ENCODE measurements around the gene SLC45A2.
"Not testable (repeated sequence)": the region's sequence is repeated elsewhere in the genome, so short reads cannot be mapped to it uniquely, and the experiment has no call there.

Gene SLC45A2

GRCh38 chr5:33934176-33934575 is 50.3 kb downstream of the SLC45A2 start:
- Histone ChIP-seq H3K36me3 (ENCODE audit: control insufficient read depth in 2 of 2, insufficient read depth in 2 of 2, low read length in 2 of 2) (no peaks in the 10 kb centered on the region), H3K27me3 (ENCODE audit: control insufficient read depth in 2 of 2, insufficient read depth in 2 of 2, low read length in 2 of 2) (peaks cover 5 to 14% of the 10 kb centered on the region in 2 donors), H3K4me3 (ENCODE audit: low read length in 2 of 2) (no peak overlapping the region), H3K4me1 (ENCODE audit: control insufficient read depth in 2 of 2, insufficient read depth in 2 of 2, low read length in 2 of 2) (no peaks in the 10 kb centered on the region), H3K9ac (ENCODE audit: low read depth in 1 of 2, low read length in 2 of 2) (no peak overlapping the region), H3K9me3 (ENCODE audit: control insufficient read depth in 2 of 2, low read length in 2 of 2) (no peaks in the 10 kb centered on the region), H3K27ac (ENCODE audit: low read depth in 2 of 2, low read length in 2 of 2) (no peak overlapping the region)

- H3K4me3 ChIP-seq (ENCODE audit: low read length in 2 of 2) = no peak overlapping the region
- no peak overlapping the region for H3K9ac ChIP-seq (ENCODE audit: low read depth in 1 of 2, low read length in 2 of 2)
- H3K27ac ChIP-seq (ENCODE audit: low read depth in 2 of 2, low read length in 2 of 2) = no peak overlapping the region
- no peaks in the 10 kb centered on the region for H3K36me3 ChIP-seq (ENCODE audit: control insufficient read depth in 2 of 2, insufficient read depth in 2 of 2, low read length in 2 of 2)
- H3K4me1 ChIP-seq (ENCODE audit: control insufficient read depth in 2 of 2, insufficient read depth in 2 of 2, low read length in 2 of 2) = no peaks in the 10 kb centered on the region
- H3K9me3 ChIP-seq (ENCODE audit: control insufficient read depth in 2 of 2, low read length in 2 of 2) = no peaks in the 10 kb centered on the region
- peaks cover 5 to 11% of the 10 kb centered on the region in 2 donors for H3K27me3 ChIP-seq (ENCODE audit: control insufficient read depth in 2 of 2, insufficient read depth in 2 of 2, low read length in 2 of 2)
Observed at GRCh38 chr5:33933723-33934169, 50.7 kb downstream of the SLC45A2 start.

GRCh38 chr5:33931136-33931535 is 53.4 kb downstream of the SLC45A2 start:
- Histone ChIP-seq H3K4me1 (ENCODE audit: control insufficient read depth in 2 of 2, insufficient read depth in 2 of 2, low read length in 2 of 2) (no peaks in the 10 kb centered on the region), H3K9ac (ENCODE audit: low read depth in 1 of 2, low read length in 2 of 2) (no peak overlapping the region)

GRCh38 chr5:33929925-33930690 is 54.4 kb downstream of the SLC45A2 start:
- Histone ChIP-seq H3K36me3 (ENCODE audit: control insufficient read depth in 2 of 2, insufficient read depth in 2 of 2, low read length in 2 of 2) (no peaks in the 10 kb centered on the region), H3K27me3 (ENCODE audit: control insufficient read depth in 2 of 2, insufficient read depth in 2 of 2, low read length in 2 of 2) (no peaks in the 10 kb centered on the region), H3K4me1 (ENCODE audit: control insufficient read depth in 2 of 2, insufficient read depth in 2 of 2, low read length in 2 of 2) (no peaks in the 10 kb centered on the region), H3K4me3 (ENCODE audit: low read length in 2 of 2) (no peak overlapping the region), H3K9ac (ENCODE audit: low read depth in 1 of 2, low read length in 2 of 2) (no peak overlapping the region), H3K9me3 (ENCODE audit: control insufficient read depth in 2 of 2, low read length in 2 of 2) (no peaks in the 10 kb centered on the region), H3K27ac (ENCODE audit: low read depth in 2 of 2, low read length in 2 of 2) (no peak overlapping the region)

More at GRCh38 chr5:33931136-33931535, 53.4 kb downstream of the SLC45A2 start:
- Histone ChIP-seq H3K36me3 (ENCODE audit: control insufficient read depth in 2 of 2, insufficient read depth in 2 of 2, low read length in 2 of 2) (no peaks in the 10 kb centered on the region), H3K9me3 (ENCODE audit: control insufficient read depth in 2 of 2, low read length in 2 of 2) (no peaks in the 10 kb centered on the region), H3K27ac (ENCODE audit: low read depth in 2 of 2, low read length in 2 of 2) (no peak overlapping the region), H3K4me3 (ENCODE audit: low read length in 2 of 2) (no peak overlapping the region), H3K27me3 (ENCODE audit: control insufficient read depth in 2 of 2, insufficient read depth in 2 of 2, low read length in 2 of 2) (peaks cover 0 to 4% of the 10 kb centered on the region in 2 donors)

- Histone ChIP-seq H3K4me1 (ENCODE audit: control insufficient read depth in 2 of 2, insufficient read depth in 2 of 2, low read length in 2 of 2) (no peaks in the 10 kb centered on the region), H3K27me3 (ENCODE audit: control insufficient read depth in 2 of 2, insufficient read depth in 2 of 2, low read length in 2 of 2) (no peaks in the 10 kb centered on the region), H3K9ac (ENCODE audit: low read depth in 1 of 2, low read length in 2 of 2) (no peak overlapping the region), H3K27ac (ENCODE audit: low read depth in 2 of 2, low read length in 2 of 2) (no peak overlapping the region), H3K9me3 (ENCODE audit: control insufficient read depth in 2 of 2, low read length in 2 of 2) (no peaks in the 10 kb centered on the region), H3K36me3 (ENCODE audit: control insufficient read depth in 2 of 2, insufficient read depth in 2 of 2, low read length in 2 of 2) (no peaks in the 10 kb centered on the region), H3K4me3 (ENCODE audit: low read length in 2 of 2) (no peak overlapping the region)
Observed at GRCh38 chr5:33928283-33928682, 56.2 kb downstream of the SLC45A2 start.

GRCh38 chr5:33927685-33928084 is 56.8 kb downstream of the SLC45A2 start:
- Histone ChIP-seq H3K4me1 (ENCODE audit: control insufficient read depth in 2 of 2, insufficient read depth in 2 of 2, low read length in 2 of 2) (no peaks in the 10 kb centered on the region), H3K27me3 (ENCODE audit: control insufficient read depth in 2 of 2, insufficient read depth in 2 of 2, low read length in 2 of 2) (no peaks in the 10 kb centered on the region), H3K36me3 (ENCODE audit: control insufficient read depth in 2 of 2, insufficient read depth in 2 of 2, low read length in 2 of 2) (no peaks in the 10 kb centered on the region), H3K27ac (ENCODE audit: low read depth in 2 of 2, low read length in 2 of 2) (no peak overlapping the region), H3K9me3 (ENCODE audit: control insufficient read depth in 2 of 2, low read length in 2 of 2) (no peaks in the 10 kb centered on the region), H3K4me3 (ENCODE audit: low read length in 2 of 2) (no peak overlapping the region), H3K9ac (ENCODE audit: low read depth in 1 of 2, low read length in 2 of 2) (no peak overlapping the region)

- H3K4me1 ChIP-seq (ENCODE audit: control insufficient read depth in 2 of 2, insufficient read depth in 2 of 2, low read length in 2 of 2) = no peaks in the 10 kb centered on the region
- no peaks in the 10 kb centered on the region for H3K9me3 ChIP-seq (ENCODE audit: control insufficient read depth in 2 of 2, low read length in 2 of 2)
- no peak overlapping the region for H3K27ac ChIP-seq (ENCODE audit: low read depth in 2 of 2, low read length in 2 of 2)
- no peaks in the 10 kb centered on the region for H3K36me3 ChIP-seq (ENCODE audit: control insufficient read depth in 2 of 2, insufficient read depth in 2 of 2, low read length in 2 of 2)
- no peak overlapping the region for H3K9ac ChIP-seq (ENCODE audit: low read depth in 1 of 2, low read length in 2 of 2)
- H3K27me3 ChIP-seq (ENCODE audit: control insufficient read depth in 2 of 2, insufficient read depth in 2 of 2, low read length in 2 of 2) = no peaks in the 10 kb centered on the region
- no peak overlapping the region for H3K4me3 ChIP-seq (ENCODE audit: low read length in 2 of 2)
Observed at GRCh38 chr5:33925278-33925677, 59.2 kb downstream of the SLC45A2 start.

- Histone ChIP-seq H3K9me3 (ENCODE audit: control insufficient read depth in 2 of 2, low read length in 2 of 2) (no peaks in the 10 kb centered on the region), H3K36me3 (ENCODE audit: control insufficient read depth in 2 of 2, insufficient read depth in 2 of 2, low read length in 2 of 2) (no peaks in the 10 kb centered on the region), H3K27ac (ENCODE audit: low read depth in 2 of 2, low read length in 2 of 2) (no peak overlapping the region), H3K27me3 (ENCODE audit: control insufficient read depth in 2 of 2, insufficient read depth in 2 of 2, low read length in 2 of 2) (no peaks in the 10 kb centered on the region), H3K4me3 (ENCODE audit: low read length in 2 of 2) (no peak overlapping the region), H3K9ac (ENCODE audit: low read depth in 1 of 2, low read length in 2 of 2) (no peak overlapping the region), H3K4me1 (ENCODE audit: control insufficient read depth in 2 of 2, insufficient read depth in 2 of 2, low read length in 2 of 2) (no peaks in the 10 kb centered on the region)
Observed at GRCh38 chr5:33921002-33921401, 63.5 kb downstream of the SLC45A2 start.

- H3K4me1 ChIP-seq (ENCODE audit: control insufficient read depth in 2 of 2, insufficient read depth in 2 of 2, low read length in 2 of 2); H3K27ac ChIP-seq (ENCODE audit: low read depth in 2 of 2, low read length in 2 of 2); H3K4me3 ChIP-seq (ENCODE audit: low read length in 2 of 2); H3K9ac ChIP-seq (ENCODE audit: low read depth in 1 of 2, low read length in 2 of 2); H3K9me3 ChIP-seq (ENCODE audit: control insufficient read depth in 2 of 2, low read length in 2 of 2); H3K36me3 ChIP-seq (ENCODE audit: control insufficient read depth in 2 of 2, insufficient read depth in 2 of 2, low read length in 2 of 2); H3K27me3 ChIP-seq (ENCODE audit: control insufficient read depth in 2 of 2, insufficient read depth in 2 of 2, low read length in 2 of 2): not testable (repeated sequence)
Observed at GRCh38 chr5:33914844-33915243, 69.6 kb downstream of the SLC45A2 start.

GRCh38 chr5:33906248-33906647 is 78.2 kb downstream of the SLC45A2 start:
- H3K36me3 ChIP-seq (ENCODE audit: control insufficient read depth in 2 of 2, insufficient read depth in 2 of 2, low read length in 2 of 2); H3K9ac ChIP-seq (ENCODE audit: low read depth in 1 of 2, low read length in 2 of 2); H3K4me1 ChIP-seq (ENCODE audit: control insufficient read depth in 2 of 2, insufficient read depth in 2 of 2, low read length in 2 of 2); H3K27ac ChIP-seq (ENCODE audit: low read depth in 2 of 2, low read length in 2 of 2); H3K4me3 ChIP-seq (ENCODE audit: low read length in 2 of 2); H3K27me3 ChIP-seq (ENCODE audit: control insufficient read depth in 2 of 2, insufficient read depth in 2 of 2, low read length in 2 of 2); H3K9me3 ChIP-seq (ENCODE audit: control insufficient read depth in 2 of 2, low read length in 2 of 2): not testable (repeated sequence)

Data from mucosa of rectum (tissue), 2 donors.